GM18873 (cell line): ENCODE data around the gene SYT1.

Source experiments
- ATAC-seq: cut with Tn5 transposase; IDR thresholded peaks from one replicate; pipeline ENCODE4 v1.9.1; 2021; ENCODE audit warnings: mild to moderate bottlenecking, moderate library complexity, moderate number of reproducible peaks; ENCODE audit not compliant: unreplicated experiment, low FRiP score

The SYT1 gene

DNA sequence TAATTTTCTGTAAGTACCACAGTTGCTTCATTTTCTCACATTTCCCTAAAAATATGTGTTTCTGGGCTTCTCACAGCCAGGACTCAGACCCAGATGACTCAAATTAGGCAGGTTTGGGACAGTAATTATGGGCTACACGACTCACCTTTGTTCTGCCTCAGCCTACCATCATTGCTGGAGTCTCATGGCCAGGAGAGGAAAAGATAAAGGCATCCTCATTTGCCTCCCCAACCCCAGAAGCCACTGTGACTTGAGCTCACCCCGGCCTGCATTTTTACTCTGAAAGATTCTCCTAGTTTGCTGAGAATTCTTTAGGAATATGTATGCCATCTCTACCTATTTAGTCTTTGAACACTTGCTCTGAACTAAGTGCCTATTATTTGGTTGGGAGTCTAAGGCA, 618.3 kb downstream of the SYT1 start:
- ATAC-seq: no peak

DNA sequence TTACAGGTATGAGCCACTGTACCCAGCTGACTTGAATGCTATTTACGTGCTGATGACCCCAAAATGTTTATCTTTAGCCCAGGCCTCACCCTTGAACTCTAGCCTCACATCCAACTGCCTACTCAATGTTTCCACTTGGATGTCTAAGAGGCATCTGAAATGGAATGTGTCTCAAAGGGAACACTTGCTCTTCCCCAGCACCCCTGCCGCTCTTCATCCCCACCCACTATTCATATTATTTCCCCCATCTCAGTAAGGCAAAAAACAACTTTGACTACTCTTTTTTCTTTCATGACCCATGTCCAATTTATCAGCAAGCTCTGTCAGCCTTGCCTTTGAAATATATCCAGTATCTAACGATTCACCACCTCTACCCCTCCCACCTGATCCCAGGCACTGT, 621.6 kb downstream of the SYT1 start:
- no peak for ATAC-seq

DNA sequence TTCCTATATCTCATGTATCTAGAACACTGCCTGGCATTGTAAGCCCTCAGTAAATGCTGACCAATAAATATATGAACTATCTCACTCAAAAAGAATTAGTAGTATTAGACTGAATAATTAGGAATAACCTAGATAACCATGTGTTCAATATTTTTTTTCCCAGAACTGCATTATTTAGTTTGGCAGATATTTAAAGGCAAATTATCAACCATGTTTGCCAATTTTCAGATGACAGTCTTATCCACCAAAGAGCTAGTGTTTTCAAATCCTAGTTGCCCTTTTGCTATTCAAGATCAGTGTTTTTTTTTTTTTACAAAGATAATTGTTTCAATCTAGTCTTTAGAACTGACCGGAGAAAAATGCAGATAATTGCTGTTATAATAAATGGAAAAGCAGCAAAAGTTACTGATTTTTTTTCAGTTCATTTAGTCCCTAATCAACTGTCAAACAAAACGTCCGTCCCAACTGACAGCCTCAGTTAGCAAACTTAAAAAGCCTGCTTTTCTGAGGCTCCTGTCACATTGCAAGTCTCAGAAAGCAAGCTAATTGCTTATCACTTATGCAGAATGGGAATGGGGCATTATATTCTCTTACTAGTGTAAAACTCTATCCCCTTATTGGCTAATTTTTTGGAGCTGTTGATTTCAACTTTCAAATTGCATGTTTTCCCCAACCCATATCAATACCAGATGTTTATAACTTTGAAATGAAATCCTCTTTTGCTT, 623.0 kb downstream of the SYT1 start:
- no peak for ATAC-seq
